DND-41 (cell line): Measurements from ENCODE around the gene PTBP3.

Experiments
- ATAC-seq: fragments of 200-7000 bp; cut with Tn5 transposase; 3 replicates; pipeline ENCODE4 v1.9.1; 2021; ENCODE audit warnings: low read depth; ENCODE audit not compliant: insufficient read depth
- DNase-seq: peaks from one replicate; pipeline ENCODE4 v3.0.0-alpha.2; 2020
- H2AFZ ChIP-seq: 2 replicates; pipeline ENCODE4 v1.6.0; 2012; ENCODE audit warnings: low read depth, low read length
- H3K27ac ChIP-seq: 2 replicates; pipeline ENCODE4 v1.5.1; 2012; ENCODE audit warnings: low read length, inconsistent platforms
- H3K27me3 ChIP-seq: fragments of 200-600 bp; sonication (generic); 2 replicates; pipeline ENCODE4 v1.6.0; 2012; ENCODE audit warnings: low read length, mild to moderate bottlenecking, inconsistent platforms; ENCODE audit not compliant: insufficient read depth, poor library complexity
- H3K36me3 ChIP-seq: 2 replicates; pipeline ENCODE4 v1.5.1; 2012; ENCODE audit warnings: low read length, inconsistent platforms; ENCODE audit not compliant: insufficient read depth
- H3K4me1 ChIP-seq: 2 replicates; pipeline ENCODE4 v1.5.1; 2012; ENCODE audit warnings: mild to moderate bottlenecking, low read length; ENCODE audit not compliant: insufficient read depth
- H3K4me2 ChIP-seq: 2 replicates; pipeline ENCODE4 v1.6.0; 2012; ENCODE audit warnings: mild to moderate bottlenecking, moderate library complexity, low read length, inconsistent platforms; ENCODE audit not compliant: insufficient read depth
- H3K4me3 ChIP-seq, 2 experiments: fragments of 200-600 bp in 1 of 2; shearing (Covaris generic) in 1 of 2; 2 replicates each; pipeline ENCODE4 v1.5.1; 2012 to 2016; ENCODE audit warnings: inconsistent platforms in 2 of 2, low read length in 2 of 2, mild to moderate bottlenecking in 2 of 2, low read depth in 1 of 2, moderate library complexity in 1 of 2
- H3K79me2 ChIP-seq: 2 replicates; pipeline ENCODE4 v1.6.0; 2012; ENCODE audit warnings: low read length, inconsistent platforms; ENCODE audit not compliant: insufficient read depth
- H3K9ac ChIP-seq: 2 replicates; pipeline ENCODE4 v1.6.0; 2012; ENCODE audit warnings: low read depth, mild to moderate bottlenecking, inconsistent platforms, low read length, moderate library complexity
- H3K9me3 ChIP-seq: 2 replicates; pipeline ENCODE4 v1.5.1; 2012; ENCODE audit warnings: low read length, moderate library complexity, mild to moderate bottlenecking, inconsistent platforms; ENCODE audit not compliant: insufficient read depth, severe bottlenecking
- H4K20me1 ChIP-seq: 2 replicates; pipeline ENCODE4 v1.6.0; 2012; ENCODE audit warnings: low read length; ENCODE audit not compliant: insufficient read depth
- EZH2 ChIP-seq: IDR thresholded peaks from 3 replicates; pipeline ENCODE4 v1.6.1; 2012; ENCODE audit warnings: borderline replicate concordance, low read depth, mild to moderate bottlenecking, moderate library complexity, low read length, inconsistent platforms; ENCODE audit not compliant: severe bottlenecking
- TF ChIP-seq, protein P1 (sequence below): IDR thresholded peaks from 2 replicates; pipeline ENCODE4 v1.5.1; 2012; ENCODE audit warnings: borderline replicate concordance, low read length, moderate library complexity, mild to moderate bottlenecking; ENCODE audit not compliant: poor library complexity, severe bottlenecking; ENCODE audit errors: extremely low read depth

The PTBP3 gene

GRCh38 chr9:112280904-112281303, 52.5 kb downstream of the PTBP3 start:
- Histone ChIP-seq H3K27me3 (no peaks in the 10 kb centered on the region), H4K20me1 (peaks cover 6% of the 10 kb centered on the region; the same call in 1 of the 2 replicates), H2AFZ (no peak overlapping the region), H3K36me3 (peaks cover 23% of the 10 kb centered on the region), H3K79me2 (peaks cover 79% of the 10 kb centered on the region), H3K4me2 (no peak overlapping the region), H3K9ac (no peak overlapping the region), H3K4me1 (no peaks in the 10 kb centered on the region), H3K27ac (no peak overlapping the region), H3K4me3 (no peak overlapping the region), H3K9me3 (peaks cover 24% of the 10 kb centered on the region)
- DNase-seq (no peak), ATAC-seq (no peak)
- TF ChIP-seq EZH2: no peak
- TF ChIP-seq, protein P1, sequence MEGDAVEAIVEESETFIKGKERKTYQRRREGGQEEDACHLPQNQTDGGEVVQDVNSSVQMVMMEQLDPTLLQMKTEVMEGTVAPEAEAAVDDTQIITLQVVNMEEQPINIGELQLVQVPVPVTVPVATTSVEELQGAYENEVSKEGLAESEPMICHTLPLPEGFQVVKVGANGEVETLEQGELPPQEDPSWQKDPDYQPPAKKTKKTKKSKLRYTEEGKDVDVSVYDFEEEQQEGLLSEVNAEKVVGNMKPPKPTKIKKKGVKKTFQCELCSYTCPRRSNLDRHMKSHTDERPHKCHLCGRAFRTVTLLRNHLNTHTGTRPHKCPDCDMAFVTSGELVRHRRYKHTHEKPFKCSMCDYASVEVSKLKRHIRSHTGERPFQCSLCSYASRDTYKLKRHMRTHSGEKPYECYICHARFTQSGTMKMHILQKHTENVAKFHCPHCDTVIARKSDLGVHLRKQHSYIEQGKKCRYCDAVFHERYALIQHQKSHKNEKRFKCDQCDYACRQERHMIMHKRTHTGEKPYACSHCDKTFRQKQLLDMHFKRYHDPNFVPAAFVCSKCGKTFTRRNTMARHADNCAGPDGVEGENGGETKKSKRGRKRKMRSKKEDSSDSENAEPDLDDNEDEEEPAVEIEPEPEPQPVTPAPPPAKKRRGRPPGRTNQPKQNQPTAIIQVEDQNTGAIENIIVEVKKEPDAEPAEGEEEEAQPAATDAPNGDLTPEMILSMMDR: no peak

- Histone ChIP-seq H4K20me1 (peaks cover 6% of the 10 kb centered on the region; the same call in 1 of the 2 replicates), H3K9me3 (peaks cover 10% of the 10 kb centered on the region), H2AFZ (no peak overlapping the region), H3K4me3 (no peak overlapping the region), H3K27me3 (no peaks in the 10 kb centered on the region), H3K4me2 (no peak overlapping the region), H3K27ac (no peak overlapping the region), H3K79me2 (peaks cover 78% of the 10 kb centered on the region), H3K4me1 (no peaks in the 10 kb centered on the region), H3K36me3 (peaks cover 19% of the 10 kb centered on the region), H3K9ac (no peak overlapping the region)
- DNase-seq (no peak), ATAC-seq (no peak)
- TF ChIP-seq EZH2: no peak
- TF ChIP-seq, protein P1: no peak
These were observed 53.9 kb downstream of the PTBP3 start for GRCh38 chr9:112279501-112279900.

DNA sequence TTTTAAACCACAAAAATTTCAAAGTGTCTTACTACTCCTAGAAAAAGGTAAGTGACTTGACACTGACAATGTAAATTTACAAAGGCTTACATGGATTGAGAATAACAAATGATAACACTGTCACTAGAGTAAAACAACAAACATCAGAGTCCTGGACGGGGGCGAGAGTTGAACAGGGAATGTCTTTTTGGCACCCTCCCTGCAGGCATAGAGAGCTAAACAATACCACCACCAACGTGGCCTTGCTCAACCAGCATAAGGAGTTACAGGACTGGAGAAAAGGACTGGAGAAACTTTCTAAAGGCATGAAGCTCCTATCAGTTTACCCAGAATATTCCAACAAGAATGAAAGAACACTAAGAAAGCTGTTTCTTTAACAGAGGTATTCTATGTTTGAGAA, 55.3 kb downstream of the PTBP3 start:
- peaks cover 7% of the 10 kb centered on the region; the same call in 1 of the 2 replicates for H3K36me3 ChIP-seq
- peaks cover 79% of the 10 kb centered on the region for H3K79me2 ChIP-seq
- DNase-seq: no peak
- no peak overlapping the region for H3K4me2 ChIP-seq
- no peak for ATAC-seq
- no peaks in the 10 kb centered on the region for H3K9me3 ChIP-seq
- no peaks in the 10 kb centered on the region for H3K27me3 ChIP-seq
- no peak overlapping the region for H2AFZ ChIP-seq
- H3K9ac ChIP-seq: no peak overlapping the region
- H4K20me1 ChIP-seq: peaks cover 6% of the 10 kb centered on the region; the same call in 1 of the 2 replicates
- TF ChIP-seq, protein P1: no peak
- no peak for TF ChIP-seq EZH2
- H3K4me3 ChIP-seq: no peak overlapping the region
- no peak overlapping the region for H3K27ac ChIP-seq
- no peaks in the 10 kb centered on the region for H3K4me1 ChIP-seq

GRCh38 chr9:112274600-112274999, 58.8 kb downstream of the PTBP3 start:
- ATAC-seq: no peak
- TF ChIP-seq, protein P1: no peak
- TF ChIP-seq EZH2: no peak
- Histone ChIP-seq H3K9ac (no peak overlapping the region), H3K79me2 (peaks cover 89% of the 10 kb centered on the region), H3K4me3 (no peak overlapping the region), H3K9me3 (no peaks in the 10 kb centered on the region), H3K36me3 (peaks cover 12% of the 10 kb centered on the region; the same call in 1 of the 2 replicates), H4K20me1 (peaks cover 9% of the 10 kb centered on the region; the same call in 1 of the 2 replicates), H3K4me1 (no peaks in the 10 kb centered on the region), H3K27ac (no peak overlapping the region), H3K4me2 (no peak overlapping the region), H3K27me3 (no peaks in the 10 kb centered on the region), H2AFZ (no peak overlapping the region)
- no peak for DNase-seq
